ENCODE data around the gene RABGAP1L.

RABGAP1L gene

GRCh38 chr1:174996476-174996875, 837.2 kb downstream of the RABGAP1L start:
- H3K9me3 Mint-ChIP-seq, result no peaks in the 10 kb centered on the region
- H3K27ac Mint-ChIP-seq, result no peak overlapping the region
- no peak overlapping the region for H3K4me3 Mint-ChIP-seq
- no peaks in the 10 kb centered on the region for H3K27me3 Mint-ChIP-seq (ENCODE audit: low read depth)
- H3K36me3 Mint-ChIP-seq (ENCODE audit: low read depth), result no peaks in the 10 kb centered on the region
- peaks cover 12% of the 10 kb centered on the region for H3K4me1 Mint-ChIP-seq
- no peak for TF ChIP-seq CTCF (IDR thresholded peaks at IDR 0.05; ENCODE audit: unreplicated experiment in 3 of 3)

- no peak for TF ChIP-seq CTCF (IDR thresholded peaks at IDR 0.05; ENCODE audit: unreplicated experiment in 3 of 3)
- Mint-ChIP-seq H3K36me3 (ENCODE audit: low read depth) (no peaks in the 10 kb centered on the region), H3K4me1 (peaks cover 13% of the 10 kb centered on the region), H3K27ac (peak overlapping the region in 1 of 3 experiments; percentile 63), H3K9me3 (no peaks in the 10 kb centered on the region), H3K4me3 (peak overlapping the region; percentile 19 to 55 (median 46)), H3K27me3 (ENCODE audit: low read depth) (no peaks in the 10 kb centered on the region)
These were observed 837.7 kb downstream of the RABGAP1L start for GRCh38 chr1:174997041-174997440.

GRCh38 chr1:174998569-174999215, 839.4 kb downstream of the RABGAP1L start:
- peak; percentile 81 to 90 (median 86) for TF ChIP-seq CTCF (IDR thresholded peaks at IDR 0.05; ENCODE audit: unreplicated experiment in 3 of 3)
- H3K27ac Mint-ChIP-seq, result no peak overlapping the region
- H3K9me3 Mint-ChIP-seq, result no peaks in the 10 kb centered on the region
- H3K27me3 Mint-ChIP-seq (ENCODE audit: low read depth), result no peaks in the 10 kb centered on the region
- no peak overlapping the region for H3K4me3 Mint-ChIP-seq
- H3K36me3 Mint-ChIP-seq (ENCODE audit: low read depth), result no peaks in the 10 kb centered on the region
- H3K4me1 Mint-ChIP-seq, result peaks cover 26% of the 10 kb centered on the region

- Mint-ChIP-seq H3K9me3 (no peaks in the 10 kb centered on the region), H3K4me3 (no peak overlapping the region), H3K36me3 (ENCODE audit: low read depth) (no peaks in the 10 kb centered on the region), H3K4me1 (peaks cover 26% of the 10 kb centered on the region), H3K27me3 (ENCODE audit: low read depth) (no peaks in the 10 kb centered on the region), H3K27ac (no peak overlapping the region)
- no peak for TF ChIP-seq CTCF (IDR thresholded peaks at IDR 0.05; ENCODE audit: unreplicated experiment in 3 of 3)
These were observed 840.1 kb downstream of the RABGAP1L start for GRCh38 chr1:174999216-174999935.

- Mint-ChIP-seq H3K27me3 (ENCODE audit: low read depth) (no peaks in the 10 kb centered on the region), H3K27ac (peak within 1 kb of the TSS in 2 of 3 experiments; percentile 77 to 89), H3K4me1 (peaks cover 26% of the 10 kb centered on the region), H3K9me3 (no peaks in the 10 kb centered on the region), H3K36me3 (ENCODE audit: low read depth) (peaks cover under 1% of the 10 kb centered on the region), H3K4me3 (no peak within 1 kb of the TSS)
- TF ChIP-seq CTCF (IDR thresholded peaks at IDR 0.05; ENCODE audit: unreplicated experiment in 3 of 3), result no peak
These were observed 840.8 kb downstream of the RABGAP1L start, which contains the start of gene CACYBP for GRCh38 chr1:174999936-175000696. Gene CACYBP, plus strand, starts transcription at chr1:174999947. Its CDS starts 234 bp downstream, at chr1:175000181.
